GM23338 (cell line): ENCODE measurements around the gene ASTE1.

Experiments used
- CREB1 ChIP-seq: fragments of 250-450 bp; sonication (Bioruptor Pico); IDR thresholded peaks from 2 replicates; pipeline ENCODE4 v1.5.0; 2020; ENCODE audit warnings: low read depth, mild to moderate bottlenecking, moderate library complexity
- EZH2 ChIP-seq: fragments of 200-600 bp; sonication (generic); IDR thresholded peaks from one replicate; pipeline ENCODE4 v1.8.0; 2017; ENCODE audit warnings: antibody characterized with exemption, mild to moderate bottlenecking, low read depth; ENCODE audit not compliant: unreplicated experiment
- EZH2phosphoT487 ChIP-seq: fragments of 200-600 bp; sonication (generic); IDR thresholded peaks from one replicate; pipeline ENCODE4 v1.8.1; 2018; ENCODE audit warnings: antibody characterized with exemption; ENCODE audit not compliant: unreplicated experiment
- POLR2AphosphoS5 ChIP-seq: IDR thresholded peaks from 2 replicates; pipeline ENCODE4 v1.6.1; 2016; ENCODE audit warnings: antibody characterized with exemption, low read depth
- ZNF331 ChIP-seq: fragments of 250-450 bp; sonication (Bioruptor Pico); IDR thresholded peaks from 2 replicates; pipeline ENCODE4 v1.5.0; 2020; ENCODE audit warnings: low read depth, mild to moderate bottlenecking, moderate library complexity
- TF ChIP-seq, protein P1 (sequence below), 2 experiments: fragments of 200-600 bp in 1 of 2; sonication (generic) in 1 of 2; conservative IDR thresholded peaks; 2 replicates each; pipeline versions ENCODE4 v1.5.1 to v1.6.1; 2016 to 2017; ENCODE audit warnings: antibody characterized with exemption in 2 of 2, low read depth in 2 of 2, mild to moderate bottlenecking in 2 of 2, moderate library complexity in 1 of 2
- TF ChIP-seq, protein P2 (sequence below): IDR thresholded peaks from one replicate; pipeline ENCODE4 v1.6.1; 2018; ENCODE audit warnings: antibody characterized with exemption; ENCODE audit not compliant: unreplicated experiment

DNA sequence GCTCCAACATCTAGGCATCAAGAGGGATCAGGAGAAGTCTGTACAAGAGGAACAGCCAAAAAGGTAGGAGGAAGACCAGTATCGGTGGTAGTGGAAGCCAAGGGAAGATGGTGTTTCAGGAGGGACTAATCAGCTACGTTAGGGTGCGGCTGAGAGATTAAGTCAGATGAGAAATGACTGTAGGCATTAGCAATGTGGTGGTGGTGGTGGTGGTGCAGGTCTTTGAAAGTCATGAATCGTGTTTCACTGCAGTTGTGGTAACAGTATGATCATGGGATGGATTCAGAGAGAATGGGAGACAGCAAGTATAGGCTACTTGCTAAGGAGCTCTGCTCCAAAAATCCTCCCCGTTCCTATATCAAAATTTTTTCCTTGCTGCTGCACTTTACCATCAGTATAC, 35.5 kb downstream of the ASTE1 start:
- TF ChIP-seq POLR2AphosphoS5 = no peak
- TF ChIP-seq, protein P1, sequence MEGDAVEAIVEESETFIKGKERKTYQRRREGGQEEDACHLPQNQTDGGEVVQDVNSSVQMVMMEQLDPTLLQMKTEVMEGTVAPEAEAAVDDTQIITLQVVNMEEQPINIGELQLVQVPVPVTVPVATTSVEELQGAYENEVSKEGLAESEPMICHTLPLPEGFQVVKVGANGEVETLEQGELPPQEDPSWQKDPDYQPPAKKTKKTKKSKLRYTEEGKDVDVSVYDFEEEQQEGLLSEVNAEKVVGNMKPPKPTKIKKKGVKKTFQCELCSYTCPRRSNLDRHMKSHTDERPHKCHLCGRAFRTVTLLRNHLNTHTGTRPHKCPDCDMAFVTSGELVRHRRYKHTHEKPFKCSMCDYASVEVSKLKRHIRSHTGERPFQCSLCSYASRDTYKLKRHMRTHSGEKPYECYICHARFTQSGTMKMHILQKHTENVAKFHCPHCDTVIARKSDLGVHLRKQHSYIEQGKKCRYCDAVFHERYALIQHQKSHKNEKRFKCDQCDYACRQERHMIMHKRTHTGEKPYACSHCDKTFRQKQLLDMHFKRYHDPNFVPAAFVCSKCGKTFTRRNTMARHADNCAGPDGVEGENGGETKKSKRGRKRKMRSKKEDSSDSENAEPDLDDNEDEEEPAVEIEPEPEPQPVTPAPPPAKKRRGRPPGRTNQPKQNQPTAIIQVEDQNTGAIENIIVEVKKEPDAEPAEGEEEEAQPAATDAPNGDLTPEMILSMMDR (conservative IDR thresholded peaks at IDR 0.05; ENCODE audit: low read depth in 2 of 2) = no peak
- TF ChIP-seq, protein P2, sequence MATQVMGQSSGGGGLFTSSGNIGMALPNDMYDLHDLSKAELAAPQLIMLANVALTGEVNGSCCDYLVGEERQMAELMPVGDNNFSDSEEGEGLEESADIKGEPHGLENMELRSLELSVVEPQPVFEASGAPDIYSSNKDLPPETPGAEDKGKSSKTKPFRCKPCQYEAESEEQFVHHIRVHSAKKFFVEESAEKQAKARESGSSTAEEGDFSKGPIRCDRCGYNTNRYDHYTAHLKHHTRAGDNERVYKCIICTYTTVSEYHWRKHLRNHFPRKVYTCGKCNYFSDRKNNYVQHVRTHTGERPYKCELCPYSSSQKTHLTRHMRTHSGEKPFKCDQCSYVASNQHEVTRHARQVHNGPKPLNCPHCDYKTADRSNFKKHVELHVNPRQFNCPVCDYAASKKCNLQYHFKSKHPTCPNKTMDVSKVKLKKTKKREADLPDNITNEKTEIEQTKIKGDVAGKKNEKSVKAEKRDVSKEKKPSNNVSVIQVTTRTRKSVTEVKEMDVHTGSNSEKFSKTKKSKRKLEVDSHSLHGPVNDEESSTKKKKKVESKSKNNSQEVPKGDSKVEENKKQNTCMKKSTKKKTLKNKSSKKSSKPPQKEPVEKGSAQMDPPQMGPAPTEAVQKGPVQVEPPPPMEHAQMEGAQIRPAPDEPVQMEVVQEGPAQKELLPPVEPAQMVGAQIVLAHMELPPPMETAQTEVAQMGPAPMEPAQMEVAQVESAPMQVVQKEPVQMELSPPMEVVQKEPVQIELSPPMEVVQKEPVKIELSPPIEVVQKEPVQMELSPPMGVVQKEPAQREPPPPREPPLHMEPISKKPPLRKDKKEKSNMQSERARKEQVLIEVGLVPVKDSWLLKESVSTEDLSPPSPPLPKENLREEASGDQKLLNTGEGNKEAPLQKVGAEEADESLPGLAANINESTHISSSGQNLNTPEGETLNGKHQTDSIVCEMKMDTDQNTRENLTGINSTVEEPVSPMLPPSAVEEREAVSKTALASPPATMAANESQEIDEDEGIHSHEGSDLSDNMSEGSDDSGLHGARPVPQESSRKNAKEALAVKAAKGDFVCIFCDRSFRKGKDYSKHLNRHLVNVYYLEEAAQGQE = no peak
- TF ChIP-seq CREB1 (CRISPR knock-in tag) = no peak
- TF ChIP-seq ZNF331 (CRISPR knock-in tag) = no peak
- TF ChIP-seq EZH2 = no peak
- no peak for TF ChIP-seq EZH2phosphoT487
